Gastroesophageal sphincter (tissue), 3 donors: ENCODE data around the gene TXNDC5.

ENCODE experiments used
- CTCF ChIP-seq, 4 experiments: fragments of 200-600 bp in 2 of 4; fragments of 450-650 bp in 2 of 4; sonication (generic) in 1 of 4; IDR thresholded peaks; one replicate each; pipeline ENCODE4 v1.5.1; 2017 to 2019; ENCODE audit warnings: antibody characterized with exemption in 4 of 4, mild to moderate bottlenecking in 2 of 4, moderate library complexity in 2 of 4
- EP300 ChIP-seq: sonication (generic); formaldehyde crosslinking; IDR thresholded peaks from one replicate; pipeline ENCODE4 v1.6.1; 2017; ENCODE audit warnings: antibody characterized with exemption, mild to moderate bottlenecking
- POLR2A ChIP-seq, 2 donors: fragments of 450-650 bp; IDR thresholded peaks; one replicate each; pipeline ENCODE4 v1.6.1; 2017; ENCODE audit warnings: antibody characterized with exemption in 2 of 2, mild to moderate bottlenecking in 2 of 2, moderate library complexity in 1 of 2
- POLR2AphosphoS5 ChIP-seq: sonication (generic); formaldehyde crosslinking; IDR thresholded peaks from one replicate; pipeline ENCODE4 v1.6.1; 2017; ENCODE audit warnings: antibody characterized with exemption

GRCh38 chr6:7907159-7907558 lies 3.4 kb downstream of the TXNDC5 start:
- TF ChIP-seq POLR2AphosphoS5: no peak
- TF ChIP-seq CTCF (IDR thresholded peaks at IDR 0.05): no peak
- no peak for TF ChIP-seq POLR2A (IDR thresholded peaks at IDR 0.05)
- TF ChIP-seq EP300: no peak
